Panc1 (cell line): ENCODE data around the gene GZF1. TPM values are rescaled to one million over a fixed set of nuclear protein-coding genes. Genes with fewer than 3 reads are reported as not detected.
A peak's percentile ranks its signal among the peaks of the same experiment; 100 is the strongest.

ENCODE experiments used
- ATAC-seq: fragments of 200-7000 bp; cut with Tn5 transposase; 2 replicates; pipeline ENCODE4 v1.9.1; 2020; ENCODE audit warnings: mild to moderate bottlenecking, moderate library complexity
- BruUV-seq: library from RNA; stranded (reverse); fragments of 400-500 nt; replicated peaks from 2 replicates; lab custom pipeline; 2021; lab: Mats Ljungman, UMichigan
- CTCF ChIA-PET: fragments of 300-600 bp; sonication (Branson Sonifier 250); formaldehyde crosslinking; loops from one replicate; lab custom pipeline; 2022; ENCODE audit warnings: antibody characterized with exemption; lab: Charles Lee
- POLR2A ChIA-PET: fragments of 300-600 bp; sonication (Branson Sonifier 250); formaldehyde crosslinking; loops from one replicate; lab custom pipeline; 2022; ENCODE audit warnings: antibody characterized with exemption; lab: Charles Lee
- DNase-seq: peaks from one replicate; pipeline ENCODE4 v3.0.0-alpha.2; 2010; ENCODE audit warnings: low read depth, low spot score
- H3K27ac ChIP-seq: 2 replicates; pipeline ENCODE4 v1.5.1; 2011; ENCODE audit warnings: mild to moderate bottlenecking, low read length, inconsistent platforms
- H3K27me3 ChIP-seq: fragments of 200-500 bp; sonication (Bioruptor generic); 2 replicates; pipeline ENCODE4 v1.6.0; 2014; ENCODE audit warnings: low read length, inconsistent platforms; ENCODE audit not compliant: control insufficient read depth, insufficient read depth
- H3K36me3 ChIP-seq: fragments of 200-500 bp; sonication (Bioruptor generic); 2 replicates; pipeline ENCODE4 v1.5.1; 2014; ENCODE audit warnings: inconsistent platforms, mild to moderate bottlenecking, low read length, moderate library complexity; ENCODE audit not compliant: control insufficient read depth, insufficient read depth
- H3K4me1 ChIP-seq: 2 replicates; pipeline ENCODE4 v1.5.1; 2011; ENCODE audit warnings: inconsistent platforms, mild to moderate bottlenecking, low read length, moderate library complexity; ENCODE audit not compliant: control insufficient read depth, insufficient read depth
- H3K4me3 ChIP-seq, 2 experiments: 2 replicates each; pipeline ENCODE4 v1.5.1; 2011 to 2012; ENCODE audit warnings: low read depth in 2 of 2, low read length in 2 of 2, mild to moderate bottlenecking in 2 of 2, inconsistent platforms in 1 of 2, moderate library complexity in 1 of 2
- H3K9me3 ChIP-seq: fragments of 200-500 bp; sonication (Bioruptor generic); 2 replicates; pipeline ENCODE4 v1.5.1; 2014; ENCODE audit warnings: low read depth, mild to moderate bottlenecking, inconsistent platforms, low read length, moderate library complexity; ENCODE audit not compliant: control insufficient read depth, insufficient read depth
- CTCF ChIP-seq: fragments of 450-650 bp; IDR thresholded peaks from 2 replicates; pipeline ENCODE4 v1.5.1; 2017; ENCODE audit warnings: mild to moderate bottlenecking
- POLR2AphosphoS5 ChIP-seq: IDR thresholded peaks from 2 replicates; pipeline ENCODE4 v1.6.1; 2012; ENCODE audit warnings: mild to moderate bottlenecking, low read depth, low read length, moderate library complexity
- REST ChIP-seq, 2 experiments: IDR thresholded peaks; 2 replicates each; pipeline ENCODE4 v1.6.1; 2011 to 2012; ENCODE audit warnings: low read depth in 2 of 2, control low read depth in 1 of 2, low read length in 1 of 2, mild to moderate bottlenecking in 1 of 2, moderate library complexity in 1 of 2; ENCODE audit not compliant: insufficient read depth in 1 of 2
- SIN3A ChIP-seq: IDR thresholded peaks from 2 replicates; pipeline ENCODE4 v1.6.1; 2012; ENCODE audit warnings: low read depth, mild to moderate bottlenecking, low read length, moderate library complexity, borderline replicate concordance; ENCODE audit not compliant: insufficient read depth
- in situ Hi-C: cut with HindIII; loops from 2 replicates; pipeline ENCODE4 v1.10.0; 2016; ENCODE audit warnings: low sequenced_read_pairs, low pct_unique_long_range_greater_than_20kb
- intact Hi-C: fragments of 100-400 bp; cut with micrococcal nuclease; formaldehyde crosslinking; loops from one replicate; pipeline ENCODE4 v1.10.0; 2022; ENCODE audit not compliant: unreplicated experiment
- total RNA-seq: library from RNA; stranded (reverse); gene quantifications from one replicate; pipeline ENCODE4 v1.2.1, GENCODE V29; 2021; ENCODE audit not compliant: unreplicated experiment

Gene GZF1
- total RNA-seq, 1 experiment from 2014 or later = 18.0 TPM

GRCh38 chr20:23360531-23360930, 1.5 kb upstream of the GZF1 start:
- DNase-seq = no peak
- no TSS peak for BruUV-seq
- Histone ChIP-seq H3K4me3 (peak overlapping the region in 1 of 2 experiments; percentile 84; a peak in 2 of 4 replicates), H3K4me1 (peaks cover 23% of the 10 kb centered on the region), H3K36me3 (no peaks in the 10 kb centered on the region; the same call in none of the 2 replicates), H3K9me3 (no peaks in the 10 kb centered on the region), H3K27ac (peak overlapping the region; percentile 95), H3K27me3 (no peaks in the 10 kb centered on the region)
- ATAC-seq = no peak
- ChIA-PET POLR2A (no interaction called here), CTCF (no interaction called here)
- TF ChIP-seq SIN3A = no peak
- no peak for TF ChIP-seq CTCF
- no peak for TF ChIP-seq REST (IDR thresholded peaks at IDR 0.05; ENCODE audit: insufficient read depth in 1 of 2, low read depth in 2 of 2, low read length in 1 of 2)
- TF ChIP-seq POLR2AphosphoS5 = no peak; the same call in 1 of the 2 replicates
- intact Hi-C loops = no loop called here
- in situ Hi-C loops = no loop called here

- peak overlapping the region; percentile 95 for H3K27ac ChIP-seq
- in situ Hi-C loops = no loop called here
- peak overlapping the region; percentile 84 to 91 for H3K4me3 ChIP-seq
- TF ChIP-seq CTCF (no peak), POLR2AphosphoS5 (no peak)
- no TSS peak for BruUV-seq
- CTCF ChIA-PET = no interaction called here
- DNase-seq (no peak), ATAC-seq (no peak)
- POLR2A ChIA-PET = no interaction called here
- H3K4me1 ChIP-seq = peaks cover 27% of the 10 kb centered on the region
- no peaks in the 10 kb centered on the region for H3K9me3 ChIP-seq
- intact Hi-C loops = no loop called here
- H3K27me3 ChIP-seq = no peaks in the 10 kb centered on the region
- no peaks in the 10 kb centered on the region; the same call in 1 of the 2 replicates for H3K36me3 ChIP-seq
These were observed 885 bp upstream of the GZF1 start for GRCh38 chr20:23361119-23361475.
